OCI-LY7 (cell line): Measurements from ENCODE around the gene NFKB1. TPM values are rescaled to one million over a fixed set of nuclear protein-coding genes. Genes with fewer than 3 reads are reported as not detected.

Experiments used
- BruUV-seq: library from RNA; stranded (reverse); fragments of 400-500 nt; replicated peaks from 2 replicates; lab custom pipeline; 2021; lab: Mats Ljungman, UMichigan
- CTCF ChIA-PET: fragments of 300-600 bp; sonication (Branson Sonifier 250); formaldehyde crosslinking; loops from one replicate; lab custom pipeline; 2022; ENCODE audit warnings: antibody characterized with exemption; ENCODE audit not compliant: unreplicated experiment; lab: Charles Lee
- POLR2A ChIA-PET: fragments of 300-600 bp; sonication (Branson Sonifier 250); formaldehyde crosslinking; loops from one replicate; lab custom pipeline; 2022; ENCODE audit warnings: antibody characterized with exemption; lab: Charles Lee
- DNase-seq: peaks from one replicate; pipeline ENCODE4 v3.0.0-alpha.2; 2015; ENCODE audit warnings: low spot score
- H2AFZ ChIP-seq: fragments of 200-600 bp; sonication (generic), shearing (Covaris generic); 2 replicates; pipeline ENCODE4 v1.6.1; 2014; ENCODE audit warnings: mild to moderate bottlenecking, antibody characterized with exemption, low read length, moderate library complexity
- H3K27ac ChIP-seq: fragments of 200-600 bp; sonication (generic); 2 replicates; pipeline ENCODE4 v1.5.1; 2014; ENCODE audit warnings: mixed run types, low read depth, mild to moderate bottlenecking, moderate library complexity, low read length, inconsistent platforms; ENCODE audit not compliant: poor library complexity, severe bottlenecking
- H3K36me3 ChIP-seq: fragments of 200-600 bp; sonication (generic); 2 replicates; pipeline ENCODE4 v1.6.1; 2014; ENCODE audit warnings: mild to moderate bottlenecking, antibody characterized with exemption, low read length, moderate library complexity, mixed read lengths; ENCODE audit not compliant: insufficient read depth
- H3K4me1 ChIP-seq: fragments of 200-600 bp; sonication (generic); 2 replicates; pipeline ENCODE4 v1.5.1; 2014; ENCODE audit warnings: mild to moderate bottlenecking, low read length; ENCODE audit not compliant: insufficient read depth, poor library complexity, severe bottlenecking
- H3K4me2 ChIP-seq: fragments of 200-600 bp; sonication (generic); 2 replicates; pipeline ENCODE4 v1.6.1; 2014; ENCODE audit warnings: mild to moderate bottlenecking, low read length
- H3K4me3 ChIP-seq: fragments of 200-600 bp; sonication (generic); 2 replicates; pipeline ENCODE4 v1.5.1; 2014; ENCODE audit warnings: mild to moderate bottlenecking, low read depth, low read length; ENCODE audit not compliant: poor library complexity, severe bottlenecking
- H3K79me2 ChIP-seq: fragments of 200-600 bp; sonication (generic); 2 replicates; pipeline ENCODE4 v1.6.1; 2016; ENCODE audit warnings: low read depth, mild to moderate bottlenecking, low read length, moderate library complexity, mixed read lengths; ENCODE audit not compliant: insufficient read depth
- H3K9me2 ChIP-seq: fragments of 200-600 bp; sonication (generic); 2 replicates; pipeline ENCODE4 v1.6.1; 2016; ENCODE audit warnings: mild to moderate bottlenecking, low read length, mixed read lengths; ENCODE audit not compliant: insufficient read depth
- H3K9me3 ChIP-seq: fragments of 200-600 bp; sonication (generic); 2 replicates; pipeline ENCODE4 v1.6.1; 2014; ENCODE audit warnings: mild to moderate bottlenecking, mixed run types, low read length, mixed read lengths
- H4K20me1 ChIP-seq: fragments of 200-600 bp; sonication (generic); 2 replicates; pipeline ENCODE4 v1.6.1; 2014; ENCODE audit warnings: mild to moderate bottlenecking, antibody characterized with exemption, low read length, moderate library complexity, mixed read lengths; ENCODE audit not compliant: insufficient read depth
- EZH2phosphoT487 ChIP-seq: fragments of 200-600 bp; sonication (generic); IDR thresholded peaks from 2 replicates; pipeline ENCODE4 v1.6.1; 2018; ENCODE audit warnings: low read depth, borderline replicate concordance, mild to moderate bottlenecking, mixed run types, antibody characterized with exemption, low read length, moderate library complexity, mixed read lengths
- intact Hi-C: fragments of 100-400 bp; cut with micrococcal nuclease; formaldehyde crosslinking; loops from one replicate; pipeline ENCODE4 v1.10.0; 2022; ENCODE audit not compliant: unreplicated experiment
- total RNA-seq, 2 experiments: library from RNA; depleted of rRNA in 1 of 2; stranded (reverse); fragments of >200 nt in 1 of 2; shearing (Covaris generic) in 1 of 2; gene quantifications; 2 replicates each; pipeline ENCODE4 v1.2.3, GENCODE V29; 2014 to 2022
- TF ChIP-seq, protein P1 (sequence below): fragments of 200-600 bp; sonication (generic); conservative IDR thresholded peaks from 2 replicates; pipeline ENCODE4 v1.5.1; 2014; ENCODE audit warnings: mild to moderate bottlenecking, antibody characterized with exemption, low read length, moderate library complexity, mixed read lengths

Gene NFKB1
- total RNA-seq, 2 experiments from 2014 or later, result 23.1 to 47.8 TPM

- no peak for DNase-seq
- peaks cover 86% of the 10 kb centered on the region for H3K36me3 ChIP-seq
- intact Hi-C loops, result no loop called here
These were observed 98.3 kb downstream of the NFKB1 start for GRCh38 chr4:102599455-102599854.

DNA sequence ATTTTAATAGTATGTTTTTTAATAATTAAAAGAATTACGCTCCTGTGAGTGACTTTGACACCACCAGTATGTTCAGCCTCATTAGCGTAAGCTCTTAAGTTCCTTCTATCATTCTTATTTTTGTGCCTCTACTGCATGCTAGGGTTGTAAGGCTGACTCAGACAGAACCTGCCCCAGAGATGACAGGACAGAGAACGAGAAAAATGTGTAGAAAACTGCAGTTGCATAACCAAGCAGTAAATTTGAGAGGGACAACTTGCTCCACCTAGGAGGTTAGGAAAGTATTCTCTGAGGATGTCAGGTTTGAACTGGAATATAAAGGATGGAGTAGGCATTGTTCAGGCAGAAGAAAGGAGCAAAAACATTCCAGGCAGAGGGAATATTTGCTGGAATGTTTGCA, 98.7 kb downstream of the NFKB1 start:
- H3K4me3 ChIP-seq, result no peak overlapping the region
- H3K4me1 ChIP-seq, result no peaks in the 10 kb centered on the region
- no peaks in the 10 kb centered on the region for H3K9me3 ChIP-seq
- ChIA-PET POLR2A (interaction anchor here (0.7 to 1.5 kb wide), 3 partner anchors 9 to 106 kb away, joined by 3 to 5 read pairs (median 3); no protein-coding TSS in a partner anchor), CTCF (no interaction called here)
- H2AFZ ChIP-seq, result no peak overlapping the region
- no peaks in the 10 kb centered on the region for H3K9me2 ChIP-seq
- H3K36me3 ChIP-seq, result peaks cover 85% of the 10 kb centered on the region
- no TSS peak for BruUV-seq
- intact Hi-C loops, result no loop called here
- no peak overlapping the region for H3K4me2 ChIP-seq
- no peak for DNase-seq
- H4K20me1 ChIP-seq, result no peaks in the 10 kb centered on the region
- TF ChIP-seq, protein P1, sequence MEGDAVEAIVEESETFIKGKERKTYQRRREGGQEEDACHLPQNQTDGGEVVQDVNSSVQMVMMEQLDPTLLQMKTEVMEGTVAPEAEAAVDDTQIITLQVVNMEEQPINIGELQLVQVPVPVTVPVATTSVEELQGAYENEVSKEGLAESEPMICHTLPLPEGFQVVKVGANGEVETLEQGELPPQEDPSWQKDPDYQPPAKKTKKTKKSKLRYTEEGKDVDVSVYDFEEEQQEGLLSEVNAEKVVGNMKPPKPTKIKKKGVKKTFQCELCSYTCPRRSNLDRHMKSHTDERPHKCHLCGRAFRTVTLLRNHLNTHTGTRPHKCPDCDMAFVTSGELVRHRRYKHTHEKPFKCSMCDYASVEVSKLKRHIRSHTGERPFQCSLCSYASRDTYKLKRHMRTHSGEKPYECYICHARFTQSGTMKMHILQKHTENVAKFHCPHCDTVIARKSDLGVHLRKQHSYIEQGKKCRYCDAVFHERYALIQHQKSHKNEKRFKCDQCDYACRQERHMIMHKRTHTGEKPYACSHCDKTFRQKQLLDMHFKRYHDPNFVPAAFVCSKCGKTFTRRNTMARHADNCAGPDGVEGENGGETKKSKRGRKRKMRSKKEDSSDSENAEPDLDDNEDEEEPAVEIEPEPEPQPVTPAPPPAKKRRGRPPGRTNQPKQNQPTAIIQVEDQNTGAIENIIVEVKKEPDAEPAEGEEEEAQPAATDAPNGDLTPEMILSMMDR, result no peak
- no peak for TF ChIP-seq EZH2phosphoT487
- H3K79me2 ChIP-seq, result no peaks in the 10 kb centered on the region
- H3K27ac ChIP-seq, result no peak overlapping the region

More at GRCh38 chr4:102599455-102599854, 98.3 kb downstream of the NFKB1 start:
- Histone ChIP-seq H3K4me3 (no peak overlapping the region), H3K9me3 (no peaks in the 10 kb centered on the region), H2AFZ (no peak overlapping the region), H3K27ac (no peak overlapping the region), H3K4me2 (no peak overlapping the region), H3K9me2 (no peaks in the 10 kb centered on the region), H4K20me1 (no peaks in the 10 kb centered on the region), H3K79me2 (no peaks in the 10 kb centered on the region), H3K4me1 (no peaks in the 10 kb centered on the region)
- no TSS peak for BruUV-seq
- CTCF ChIA-PET, result no interaction called here
- POLR2A ChIA-PET, result interaction anchor here (0.7 to 1.5 kb wide), 3 partner anchors 8 to 106 kb away, joined by 3 to 5 read pairs (median 3); no protein-coding TSS in a partner anchor
- TF ChIP-seq EZH2phosphoT487, result no peak
- TF ChIP-seq, protein P1, result no peak

GRCh38 chr4:102600689-102601088, 99.5 kb downstream of the NFKB1 start:
- intact Hi-C loops, result no loop called here
- POLR2A ChIA-PET, result interaction anchor here (1.0 to 1.5 kb wide), 3 partner anchors 10 to 477 kb away, joined by 3 to 5 read pairs (median 3); no protein-coding TSS in a partner anchor
- Histone ChIP-seq H3K4me1 (no peaks in the 10 kb centered on the region), H4K20me1 (no peaks in the 10 kb centered on the region), H3K36me3 (peaks cover 85% of the 10 kb centered on the region), H3K9me2 (no peaks in the 10 kb centered on the region), H2AFZ (no peak overlapping the region), H3K79me2 (no peaks in the 10 kb centered on the region), H3K27ac (no peak overlapping the region), H3K4me2 (no peak overlapping the region), H3K9me3 (no peaks in the 10 kb centered on the region), H3K4me3 (no peak overlapping the region)
- no TSS peak for BruUV-seq
- CTCF ChIA-PET, result no interaction called here
- DNase-seq, result no peak
- TF ChIP-seq EZH2phosphoT487, result no peak
- TF ChIP-seq, protein P1, result no peak
